Measurements from ENCODE around the gene GNA12. TPM values are rescaled to one million over a fixed set of nuclear protein-coding genes. Genes with fewer than 3 reads are reported as not detected.
A peak's percentile ranks its signal among the peaks of the same experiment; 100 is the strongest.

Gene GNA12
- total and polyA plus RNA-seq, 10 of the 15 experiments (the other 5 are each of a cell fraction or from before 2014, with no cell fraction given): 1.9 to 51.8 (median 12.6) TPM

DNA sequence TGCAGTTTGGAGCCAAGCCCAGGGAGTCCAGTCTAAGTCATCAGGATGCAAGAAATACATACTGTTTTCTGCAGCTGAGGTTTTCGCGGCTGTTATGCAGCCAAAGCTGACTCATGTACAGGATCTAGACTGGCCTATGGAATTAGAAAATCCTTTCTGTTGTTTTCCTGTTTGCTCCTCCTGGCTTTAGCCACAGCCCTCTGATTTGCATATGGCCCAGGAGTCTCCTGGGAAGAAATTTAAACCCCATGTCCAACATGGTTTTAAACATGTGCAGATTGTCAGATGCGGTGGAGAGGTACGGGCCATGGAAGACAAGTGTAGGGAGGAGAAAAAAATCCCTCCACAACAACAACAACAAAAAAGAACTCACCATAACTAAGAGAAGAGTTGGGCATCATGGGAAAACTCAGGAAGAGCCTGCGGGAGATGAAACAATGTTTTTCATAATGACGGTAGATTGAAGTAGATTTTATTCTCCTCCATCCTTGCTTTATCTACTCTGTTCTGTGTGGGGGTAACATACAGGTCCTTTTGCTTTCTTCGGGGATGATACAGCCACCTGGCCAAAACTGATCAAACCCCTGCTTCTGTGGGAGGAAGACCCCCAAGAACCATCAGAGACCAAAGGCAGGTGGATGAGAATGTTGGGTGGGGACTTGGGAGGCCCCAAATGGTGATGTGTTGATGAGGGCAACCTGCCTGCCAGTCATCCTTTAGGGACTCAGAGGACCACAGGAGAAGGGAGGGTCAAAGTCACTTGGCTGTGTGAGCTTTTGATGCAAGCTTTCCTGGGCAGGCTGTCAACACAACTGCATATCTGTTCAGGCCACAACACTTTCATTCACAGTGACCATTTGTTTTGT, 29.8 kb upstream of the GNA12 start:
- Histone ChIP-seq H3K9me3 (replicated peaks; ENCODE audit: control insufficient read depth, insufficient read depth, low read length) (no peaks in the 10 kb centered on the region), H3K4me1 (ENCODE audit: control insufficient read depth, insufficient read depth, low read length) (peaks cover 10% of the 10 kb centered on the region), H3K4me3 (no peak overlapping the region), H3K27me3 (replicated peaks in 1 of 2; ENCODE audit: control insufficient read depth in 2 of 2, insufficient read depth in 2 of 2, low read length in 1 of 2) (no peaks in the 10 kb centered on the region), H4K20me1 (ENCODE audit: control insufficient read depth, insufficient read depth) (no peaks in the 10 kb centered on the region; the same call in 1 of the 2 replicates), H2AFZ (ENCODE audit: control insufficient read depth, low read depth, low read length) (no peak overlapping the region), H3K79me2 (ENCODE audit: control insufficient read depth, insufficient read depth, low read length) (no peaks in the 10 kb centered on the region), H3K9ac (ENCODE audit: control insufficient read depth, insufficient read depth, low read length) (no peak overlapping the region), H3K27ac (ENCODE audit: control insufficient read depth, insufficient read depth) (no peak overlapping the region), H3K4me2 (ENCODE audit: control insufficient read depth, insufficient read depth) (no peak overlapping the region), H3K36me3 (ENCODE audit: control insufficient read depth in 2 of 2, insufficient read depth in 2 of 2, low read length in 1 of 2) (no peaks in the 10 kb centered on the region)
- CTCF ChIA-PET: no interaction called here
- 56% methylated on average over 7 of the region's 7 CpGs for WGBS (ENCODE audit: insufficient coverage, insufficient replicate concordance, low lambda C conversion rate, missing lambda C conversion rate)
- no peak for DNase-seq (ENCODE audit: low read depth, low spot score)
- FAIRE-seq: no peak
- RAD21 ChIA-PET (ENCODE audit: unreplicated experiment): no interaction called here
- intact Hi-C loops (cut with micrococcal nuclease; ENCODE audit: unreplicated experiment): no loop called here
- in situ Hi-C loops (cut with MboI): no loop called here
- SMC1A ChIA-PET (ENCODE audit: uncharacterized antibody, unreplicated experiment): no interaction called here
- no TSS peak for BruUV-seq (replicated peaks)
- POLR2A ChIA-PET: interaction anchor here (0.7 kb wide), 1 partner anchor 8 kb away, joined by 3 read pairs; no protein-coding TSS in a partner anchor
- ATAC-seq: peak; percentile 53
- TF ChIP-seq POU2F2 (IDR thresholded peaks at IDR 0.05; ENCODE audit: borderline replicate concordance, low read depth, low read length) (peak; percentile 69; the same call in 1 of the 3 replicates), CBFB (IDR thresholded peaks at IDR 0.05; ENCODE audit: low read depth) (peak; percentile 56; the same call in 1 of the 2 replicates), TCF12 (IDR thresholded peaks at IDR 0.05; ENCODE audit: low read depth, low read length) (0 out of 2 replicates have a peak, but pooled peaks have one; percentile 24), RFX5 (IDR thresholded peaks at IDR 0.05; ENCODE audit: low read depth, low read length) (no peak), SMC3 (IDR thresholded peaks at IDR 0.05; ENCODE audit: borderline replicate concordance, low read length) (no peak), MTA3 (IDR thresholded peaks at IDR 0.05; ENCODE audit: borderline replicate concordance, low read length) (peak; percentile 60; the same call in 1 of the 2 replicates), CBX3 (IDR thresholded peaks at IDR 0.05; ENCODE audit: borderline replicate concordance, low read depth) (no peak), ZBED1 (IDR thresholded peaks at IDR 0.05; ENCODE audit: borderline replicate concordance) (peak; percentile 92), KAT2A (conservative IDR thresholded peaks at IDR 0.05; ENCODE audit: control insufficient read depth, low read depth, low read length) (no peak), SMARCA5 (IDR thresholded peaks at IDR 0.05) (no peak), PRDM15 (CRISPR knock-in tag; IDR thresholded peaks at IDR 0.05) (no peak), CEBPZ (IDR thresholded peaks at IDR 0.05; ENCODE audit: low read depth, low read length) (no peak)
